CD4-positive, alpha-beta T cell treated with Interferon alpha-2 for 1 hour (primary cell): Measurements from ENCODE around the gene FGF1.
A peak's percentile ranks its signal among the peaks of the same experiment; 100 is the strongest.

Source experiments
- DNase-seq, 2 donors: peaks; one replicate each; pipeline ENCODE4 v3.0.0-alpha.2; 2020 to 2022

The FGF1 gene

GRCh38 chr5:142568996-142569335 is 116.9 kb downstream of the FGF1 start:
- no peak for DNase-seq

DNA sequence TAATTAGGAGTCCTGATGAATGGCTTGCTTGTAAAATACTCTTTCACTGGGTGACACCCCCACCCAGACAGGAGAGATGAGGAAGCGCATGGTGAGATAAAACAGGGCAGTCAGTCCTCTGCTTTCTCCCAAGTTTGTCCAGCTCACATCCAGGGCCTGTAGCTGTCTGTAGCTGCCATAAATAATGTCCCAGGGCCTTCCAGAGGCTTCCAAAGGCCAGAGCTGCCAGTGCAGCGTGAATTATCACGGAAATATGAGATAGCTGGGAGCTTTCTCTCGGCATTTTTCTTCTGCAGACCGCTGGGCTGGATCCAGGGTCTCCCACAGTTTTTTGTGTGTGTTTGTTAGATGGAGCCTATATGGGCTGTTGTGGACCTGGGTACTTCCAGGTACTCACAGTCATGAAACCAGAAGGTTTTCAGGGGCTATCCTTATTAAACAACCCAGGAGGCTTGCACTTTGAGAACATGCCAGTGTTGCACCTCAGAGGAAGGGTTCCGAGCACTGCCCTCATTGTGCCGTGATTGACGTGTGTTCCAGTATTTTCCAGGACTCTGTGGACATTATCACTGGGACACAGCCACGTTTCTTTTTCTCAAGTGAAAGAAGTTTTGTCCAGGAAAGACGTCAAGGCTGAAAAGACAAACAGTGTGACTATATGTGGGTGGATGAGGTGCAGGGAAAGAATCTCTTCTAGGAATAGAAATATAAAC is 117.5 kb downstream of the FGF1 start:
- no peak for DNase-seq

DNA sequence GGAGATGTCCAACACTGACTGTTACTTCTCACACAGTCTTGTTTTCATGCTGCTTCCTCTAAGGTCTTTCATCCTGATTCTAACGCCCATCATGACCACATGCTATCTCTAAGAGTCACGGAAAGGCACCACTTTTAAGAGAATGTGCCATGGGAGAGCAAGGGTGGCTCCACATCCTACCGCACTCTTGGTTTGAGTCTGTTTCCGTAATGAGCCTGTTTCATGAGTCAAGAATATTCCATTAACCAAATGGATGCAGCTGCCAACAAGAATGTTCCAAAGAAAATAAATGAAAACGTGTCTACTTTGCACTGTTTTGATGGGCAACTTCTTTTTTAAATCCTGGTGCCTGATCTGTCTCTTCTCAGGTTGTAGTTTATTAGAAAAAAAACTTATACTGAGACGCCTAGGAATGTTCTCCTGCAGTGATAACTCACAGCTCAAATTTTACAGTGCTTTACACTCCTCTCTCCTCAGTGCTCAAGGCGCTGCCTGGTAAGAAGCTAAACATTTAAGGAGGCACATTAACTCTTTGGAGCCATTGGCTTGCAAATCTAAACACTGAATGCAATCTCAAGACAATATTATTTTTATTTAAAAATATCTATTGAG is 124.3 kb downstream of the FGF1 start:
- no peak for DNase-seq

DNA sequence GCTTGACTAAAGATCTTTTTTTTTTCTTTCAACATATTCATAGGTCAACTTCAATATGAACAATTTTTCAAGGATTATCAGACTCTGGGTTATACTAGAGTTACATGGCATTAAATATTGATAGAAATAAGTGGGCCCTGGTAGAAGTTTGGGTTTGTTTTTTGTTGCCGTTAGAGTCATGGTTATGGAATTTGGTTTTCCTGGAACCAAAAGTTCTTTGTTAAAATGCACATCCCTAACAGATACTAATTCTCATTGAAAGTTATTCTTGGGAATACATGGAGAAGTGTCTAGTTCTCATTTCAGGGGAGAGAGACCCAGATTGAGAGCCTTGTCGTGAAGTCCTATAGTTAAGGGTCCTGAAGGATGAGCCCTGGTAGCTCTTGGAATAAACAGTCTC is 124.9 kb downstream of the FGF1 start:
- DNase-seq: no peak

DNA sequence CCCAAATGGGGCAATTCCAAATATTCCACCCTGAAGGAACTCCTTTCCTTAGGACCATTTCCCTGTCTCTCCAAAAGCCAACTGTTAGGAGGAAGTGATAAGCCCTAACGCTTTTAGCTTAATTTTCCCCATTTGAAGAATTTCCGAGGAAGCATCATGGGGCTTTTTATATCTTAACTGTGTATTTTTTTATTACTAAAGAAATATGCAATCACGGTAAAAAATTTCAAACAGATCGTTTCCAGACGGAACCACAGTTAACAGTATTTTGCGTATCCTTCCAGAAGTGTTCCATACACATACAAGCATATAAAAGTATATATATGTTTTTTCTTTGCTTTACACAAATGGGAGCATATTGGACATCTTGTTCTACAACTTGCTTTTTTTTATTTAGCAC is 133.8 kb downstream of the FGF1 start:
- DNase-seq: no peak

- no peak for DNase-seq
These were observed 134.4 kb downstream of the FGF1 start for GRCh38 chr5:142551338-142552067.

- no peak for DNase-seq
These were observed 135.4 kb downstream of the FGF1 start for GRCh38 chr5:142550471-142550870.

- DNase-seq: no peak
These were observed 136.1 kb downstream of the FGF1 start for GRCh38 chr5:142549834-142550233.

DNA sequence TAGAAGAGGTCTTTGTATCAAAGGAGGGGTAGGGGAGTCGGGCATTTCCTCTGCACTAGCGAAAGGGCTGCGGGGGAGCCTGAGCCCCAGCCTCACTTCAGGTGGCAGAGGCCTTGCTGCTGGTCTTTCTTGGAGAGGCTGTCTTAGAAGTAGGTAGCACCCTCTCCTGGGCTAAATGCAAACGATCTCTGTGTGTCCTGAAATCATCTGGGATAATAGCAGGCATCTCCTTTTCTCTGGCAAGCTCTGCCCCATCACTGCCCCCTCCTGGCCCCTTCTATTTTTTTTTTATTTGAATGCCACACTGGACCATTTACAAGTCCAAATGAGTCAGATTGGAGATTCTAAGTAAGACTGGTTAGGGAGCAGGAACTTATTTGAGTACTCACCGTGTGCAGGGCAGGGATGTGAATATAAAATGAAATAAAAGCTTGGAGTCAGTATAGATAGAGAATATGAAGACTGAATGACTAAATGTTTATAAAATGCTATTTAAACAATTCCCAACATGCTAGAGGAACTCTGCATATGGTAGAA is 137.1 kb downstream of the FGF1 start:
- DNase-seq: peak in 1 of 2 donors; percentile 38

- DNase-seq: no peak
These were observed 138.2 kb downstream of the FGF1 start for GRCh38 chr5:142547445-142548380.

- no peak for DNase-seq
These were observed 140.1 kb downstream of the FGF1 start for GRCh38 chr5:142545650-142546322.

- no peak for DNase-seq
These were observed 140.8 kb downstream of the FGF1 start for GRCh38 chr5:142544946-142545649.

- no peak for DNase-seq
These were observed 141.7 kb downstream of the FGF1 start for GRCh38 chr5:142544071-142544753.

DNA sequence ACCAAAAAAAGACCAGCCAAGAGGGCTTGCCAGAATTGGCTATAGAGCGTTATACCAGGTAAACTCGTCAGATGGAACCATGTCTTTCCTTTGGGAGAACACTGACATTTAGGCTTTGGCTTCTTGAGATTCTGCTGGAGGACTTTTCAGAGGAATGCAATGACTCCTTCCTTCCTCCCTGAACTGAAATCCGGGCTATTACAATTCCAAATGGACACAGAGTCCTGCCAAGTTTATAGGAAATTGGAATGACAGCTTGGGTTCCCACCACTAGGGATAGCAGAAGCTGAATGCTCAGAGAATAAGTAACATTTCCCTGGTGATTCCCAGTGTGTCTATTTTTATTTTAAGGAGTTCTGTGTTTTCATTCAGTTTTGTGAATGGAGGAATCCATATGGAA is 143.0 kb downstream of the FGF1 start:
- DNase-seq: no peak
